GM23248 (cell line): Measurements from ENCODE around the gene QKI.

Experiments
- EZH2 ChIP-seq: fragments of 200-600 bp; sonication (generic); IDR thresholded peaks from 2 replicates; pipeline ENCODE4 v1.6.1; 2018; ENCODE audit warnings: antibody characterized with exemption, mild to moderate bottlenecking; ENCODE audit not compliant: insufficient read depth, poor library complexity, severe bottlenecking
- EZH2phosphoT487 ChIP-seq: fragments of 200-600 bp; sonication (generic); IDR thresholded peaks from 2 replicates; pipeline ENCODE4 v1.6.1; 2018; ENCODE audit warnings: antibody characterized with exemption, moderate library complexity, mild to moderate bottlenecking, low read depth; ENCODE audit not compliant: insufficient read depth

GRCh38 chr6:163525926-163526325 lies 111.4 kb downstream of the QKI start:
- TF ChIP-seq EZH2phosphoT487 = no peak
- TF ChIP-seq EZH2 = no peak
